GM18861 (cell line): ENCODE measurements around the gene ZKSCAN7.
"Not testable (repeated sequence)": the region's sequence is repeated elsewhere in the genome, so short reads cannot be mapped to it uniquely, and the experiment has no call there.

Source experiments
- ATAC-seq: cut with Tn5 transposase; IDR thresholded peaks from one replicate; pipeline ENCODE4 v1.9.1; 2021; ENCODE audit not compliant: unreplicated experiment

The ZKSCAN7 gene

GRCh38 chr3:44576613-44577012, 21.6 kb downstream of the ZKSCAN7 start:
- no peak for ATAC-seq

DNA sequence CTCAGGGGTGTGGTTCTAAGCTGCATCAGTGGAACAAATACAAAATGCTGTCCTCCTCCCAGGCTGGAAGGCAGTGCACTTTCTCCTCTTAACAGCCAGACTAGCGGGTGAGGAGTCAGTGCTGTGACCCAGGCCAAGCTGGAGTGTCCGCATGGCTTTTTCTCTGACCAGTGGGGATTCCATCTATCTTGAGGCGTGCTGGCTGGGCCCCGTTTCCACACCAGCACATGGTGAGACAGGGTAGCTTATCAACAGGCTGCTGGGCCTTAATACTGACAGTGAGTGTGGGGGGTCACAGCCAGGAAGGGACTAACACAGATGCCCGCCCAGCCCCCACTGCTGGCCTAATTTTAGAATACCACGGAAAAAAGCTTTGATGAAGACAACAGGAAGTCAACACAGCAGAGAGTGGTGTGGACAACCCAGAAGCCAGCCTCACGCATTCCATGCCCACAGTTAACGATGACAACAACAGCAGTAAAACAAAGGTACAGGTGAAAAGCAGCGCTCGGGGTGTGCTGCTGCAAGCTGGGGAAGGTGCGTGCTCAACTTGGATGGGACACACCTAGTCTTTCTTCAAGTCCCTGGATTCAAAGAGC, 22.5 kb downstream of the ZKSCAN7 start:
- ATAC-seq: not testable (repeated sequence)

DNA sequence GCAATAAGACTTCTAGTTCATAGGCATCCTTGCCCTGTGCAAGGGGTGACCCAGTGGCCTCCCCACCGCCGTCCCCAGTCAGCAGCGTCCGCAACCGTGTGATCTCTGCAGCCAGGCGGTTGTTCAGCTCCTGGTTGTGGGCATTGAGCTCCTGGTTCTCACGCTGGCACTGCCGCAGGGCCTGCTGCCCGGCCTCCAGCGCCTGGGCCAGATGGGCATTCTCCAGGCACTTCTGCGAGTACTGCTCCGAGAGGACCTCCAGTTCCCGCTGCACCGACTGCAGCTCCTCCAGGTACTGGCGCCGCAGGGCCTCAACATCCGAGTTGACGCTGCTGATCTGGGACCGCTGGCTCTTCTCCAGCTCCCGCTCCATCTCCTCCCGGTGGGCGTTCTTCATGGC, 23.3 kb downstream of the ZKSCAN7 start:
- ATAC-seq: not testable (repeated sequence)

GRCh38 chr3:44578924-44579515, 24.0 kb downstream of the ZKSCAN7 start:
- not testable (repeated sequence) for ATAC-seq

DNA sequence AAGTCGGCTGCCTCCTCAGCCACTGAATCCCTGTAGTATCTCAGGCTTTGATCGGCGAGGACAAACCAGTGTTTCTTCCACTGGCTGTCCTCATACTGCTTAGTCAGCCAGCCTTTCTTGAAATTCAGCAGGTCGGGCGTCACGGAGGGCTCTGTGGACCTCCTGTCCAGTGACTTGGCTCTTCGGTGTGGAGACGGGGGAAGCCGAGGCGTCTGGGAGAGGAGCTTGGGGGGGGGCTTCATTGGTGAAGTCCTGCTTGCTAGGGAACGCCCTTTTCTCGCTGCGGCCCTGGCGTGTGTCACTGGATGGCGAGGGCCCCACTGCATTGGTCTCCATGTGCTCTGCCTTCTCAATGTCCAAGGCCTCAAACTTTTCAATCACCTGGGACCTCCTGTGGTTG, 24.8 kb downstream of the ZKSCAN7 start:
- ATAC-seq: not testable (repeated sequence)

GRCh38 chr3:44580971-44581370, 26.0 kb downstream of the ZKSCAN7 start:
- not testable (repeated sequence) for ATAC-seq

- ATAC-seq: no peak
Measured at GRCh38 chr3:44584646-44585501, 29.9 kb downstream of the ZKSCAN7 start, which contains the start of gene ZNF660. TSS of gene ZNF660 (plus strand) at chr3:44584964. CDS start at chr3:44594194, 9,230 bp downstream.

GRCh38 chr3:44596621-44597020, 41.6 kb downstream of the ZKSCAN7 start:
- no peak for ATAC-seq

- no peak for ATAC-seq
Measured at GRCh38 chr3:44601749-44602148, 46.8 kb downstream of the ZKSCAN7 start.

DNA sequence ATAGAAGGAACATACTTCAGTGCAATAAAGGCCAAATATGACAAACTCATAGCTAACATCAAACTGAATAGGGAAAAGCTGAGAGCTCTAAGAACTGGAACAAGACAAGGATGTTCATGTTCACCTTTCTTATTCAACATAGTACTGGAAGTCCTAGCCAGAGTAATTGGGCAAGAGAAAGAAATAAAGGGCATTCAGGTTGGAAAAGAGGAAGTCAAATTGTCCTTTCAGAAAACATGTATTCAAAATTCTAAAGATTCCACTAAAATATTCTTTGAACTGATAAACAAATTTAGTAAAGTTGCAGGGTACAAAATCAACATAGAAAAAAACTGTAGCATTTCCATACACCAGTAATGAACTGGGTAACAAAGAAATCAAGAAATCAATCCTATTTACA, 57.7 kb downstream of the ZKSCAN7 start:
- ATAC-seq: no peak
